Left ventricle myocardium superior (tissue), 1 donor: ENCODE measurements around the gene LMOD1. TPM values are rescaled to one million over a fixed set of nuclear protein-coding genes. Genes with fewer than 3 reads are reported as not detected.

Experiments
- ATAC-seq: fragments of 200-7000 bp; cut with Tn5 transposase; one replicate; pipeline ENCODE4 v1.9.1; 2020; ENCODE audit warnings: mild to moderate bottlenecking, moderate library complexity
- DNase-seq: peaks from one replicate; pipeline ENCODE4 v3.0.0-alpha.2; 2020
- intact Hi-C: fragments of 100-400 bp; cut with micrococcal nuclease; formaldehyde crosslinking; loops from one replicate; pipeline ENCODE4 v1.11.0; 2022
- total RNA-seq: library from RNA; stranded (reverse); fragmentation: NEBNext Ultra II Directional; extraction: Animal tissue kit (Norgen Biotek cat#: 25700); gene quantifications from one replicate; pipeline ENCODE4 v1.2.1, GENCODE V29; 2021
- donor health status: DM: no; HTN: yes; CAD: no; lungs with severe emphysema.

The LMOD1 gene
- total RNA-seq, 1 donor from 2014 or later, result 8.0 TPM

DNA sequence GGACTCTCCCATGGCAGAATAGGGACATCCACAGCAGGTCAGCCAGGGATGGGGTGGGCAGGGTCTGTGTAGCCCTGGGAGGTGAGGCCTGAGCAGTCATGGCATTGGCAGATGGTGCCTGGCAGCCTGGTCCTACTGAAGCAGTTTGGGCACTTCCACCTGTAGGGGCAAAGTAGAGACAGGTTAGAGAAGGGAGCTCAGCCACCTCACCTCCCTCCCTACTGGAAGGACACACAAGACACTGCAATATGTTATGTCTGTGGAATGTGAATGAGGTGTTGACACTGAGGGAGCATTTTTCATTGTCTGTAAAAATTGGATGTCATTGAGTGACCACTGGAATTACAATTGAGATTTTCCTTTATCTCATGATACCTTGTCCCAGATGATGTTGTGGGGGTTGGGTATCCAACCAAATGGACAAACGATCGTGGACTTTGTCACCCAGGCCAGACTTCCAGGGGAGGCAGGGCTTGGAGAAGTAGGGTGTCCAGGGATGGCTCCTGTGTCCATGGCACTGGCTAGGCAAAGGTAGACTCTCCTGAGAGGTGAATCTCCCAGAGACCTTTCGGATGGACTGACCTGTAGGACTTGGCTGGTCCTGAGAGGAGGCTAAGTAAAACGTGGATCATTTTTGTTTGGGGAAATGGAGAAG, 48.0 kb downstream of the LMOD1 start:
- intact Hi-C loops, result loop anchor here (5.0 kb wide), 1 partner anchor 74 kb away; no protein-coding TSS in a partner anchor
- ATAC-seq (no peak), DNase-seq (no peak)

DNA sequence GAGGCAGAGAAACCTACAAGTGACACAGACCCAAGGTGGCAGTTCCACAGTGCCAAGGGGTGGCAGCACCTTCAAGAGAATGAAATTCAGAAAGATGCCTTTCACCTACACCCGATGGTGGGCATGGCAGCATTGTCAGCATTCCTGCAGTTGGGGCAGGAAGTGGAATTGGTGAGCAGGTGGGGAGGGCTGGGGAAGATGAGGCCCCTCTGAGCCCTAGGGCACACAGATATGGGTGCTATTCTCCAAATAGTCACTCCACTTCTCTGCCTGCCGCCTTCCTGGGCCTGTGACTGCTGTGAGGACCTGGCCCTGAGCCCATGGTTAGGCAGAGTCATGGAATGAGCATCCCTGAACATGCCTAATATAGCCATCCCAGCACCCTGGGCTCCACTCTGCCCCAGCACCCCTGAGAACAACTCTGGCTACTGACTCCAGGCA, 49.4 kb downstream of the LMOD1 start:
- DNase-seq, result peak; percentile 62
- peak; percentile 79 for ATAC-seq
- intact Hi-C loops, result loop anchor here (5.0 kb wide), 1 partner anchor 75 kb away; no protein-coding TSS in a partner anchor

DNA sequence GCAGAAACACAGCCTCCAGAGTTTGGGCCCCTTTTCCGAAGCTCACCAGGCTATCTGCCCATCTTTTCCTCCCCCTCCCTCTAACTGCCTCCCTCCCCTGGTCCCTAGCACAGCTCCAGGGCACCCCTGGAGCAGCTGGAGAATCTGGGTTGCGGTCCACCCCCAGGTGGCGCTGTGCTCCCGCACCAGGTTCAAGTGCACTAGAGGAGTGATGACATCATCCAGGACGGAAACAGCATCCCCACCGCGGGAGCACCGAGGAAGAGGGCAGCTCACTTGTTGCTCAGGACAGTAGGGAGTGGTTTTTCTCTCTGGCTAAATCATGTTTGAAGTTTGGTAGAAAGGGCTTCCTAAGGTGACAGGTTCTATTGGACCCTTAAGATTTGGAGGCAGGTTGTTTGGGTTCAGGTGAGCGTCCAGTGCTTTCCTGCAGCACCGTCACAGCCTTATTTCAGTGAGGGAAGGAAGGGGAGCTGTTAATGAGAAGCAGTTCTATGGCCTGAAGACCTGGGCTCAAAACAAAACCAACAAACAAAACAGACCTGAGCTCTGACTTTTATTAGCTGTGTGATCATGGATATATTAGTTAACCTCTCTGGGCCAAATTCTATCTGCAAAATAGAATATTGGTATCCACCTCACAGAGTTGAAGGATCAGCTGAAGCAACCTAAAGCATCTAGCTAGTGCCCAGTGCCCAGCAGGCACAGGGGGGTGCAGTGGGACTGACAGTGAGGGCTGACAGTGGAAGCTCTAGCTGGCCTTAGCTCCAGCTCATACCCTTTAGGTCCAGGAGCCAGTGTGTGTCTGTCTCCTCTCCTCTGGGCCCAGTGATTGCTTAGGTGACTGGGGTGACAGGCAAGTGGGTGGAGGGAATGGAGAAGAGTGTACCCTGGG, 50.2 kb downstream of the LMOD1 start:
- ATAC-seq (peak; percentile 84), DNase-seq (peak; percentile 93)
- intact Hi-C loops, result loop anchor here (5.0 kb wide), 1 partner anchor 76 kb away; no protein-coding TSS in a partner anchor

DNA sequence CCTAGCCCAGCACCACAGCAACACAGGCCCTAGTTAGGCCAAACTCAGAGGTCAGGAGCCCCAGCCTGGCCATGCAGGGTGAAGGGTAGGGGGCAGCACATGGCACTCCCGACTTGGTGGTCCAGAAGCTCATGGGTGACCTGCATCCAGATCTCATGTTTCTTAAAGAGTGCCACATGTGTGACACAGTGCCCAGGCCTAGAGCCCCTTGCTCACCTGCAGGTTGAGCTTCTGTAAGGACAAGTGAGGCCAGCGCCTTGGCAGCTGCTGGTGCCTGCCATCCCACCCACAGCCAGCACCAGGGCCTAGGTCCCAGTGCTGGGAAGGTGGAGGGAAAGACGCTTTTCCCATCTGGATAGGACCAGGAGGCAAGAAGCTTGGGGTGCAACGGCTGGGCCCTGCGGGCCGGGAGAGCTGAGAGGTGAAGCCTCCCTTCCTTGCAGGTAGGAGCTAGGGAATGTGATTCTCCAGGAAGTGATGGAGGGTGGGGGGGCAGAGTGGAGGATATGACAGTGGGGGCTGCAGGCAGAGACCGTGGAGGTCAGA, 51.2 kb downstream of the LMOD1 start:
- DNase-seq (no peak), ATAC-seq (no peak)
- intact Hi-C loops, result loop anchor here (5.0 kb wide), 1 partner anchor 77 kb away; no protein-coding TSS in a partner anchor

GRCh38 chr1:201894343-201895119, 51.8 kb downstream of the LMOD1 start:
- intact Hi-C loops, result loop anchor here (5.0 kb wide), 1 partner anchor 78 kb away; no protein-coding TSS in a partner anchor
- ATAC-seq (no peak), DNase-seq (no peak)

- intact Hi-C loops, result no loop called here
- DNase-seq (no peak), ATAC-seq (no peak)
Observed at GRCh38 chr1:201893431-201893830, 52.9 kb downstream of the LMOD1 start.

- intact Hi-C loops, result no loop called here
- DNase-seq, result no peak
- ATAC-seq, result no peak
Observed at GRCh38 chr1:201892211-201892610, 54.1 kb downstream of the LMOD1 start.

DNA sequence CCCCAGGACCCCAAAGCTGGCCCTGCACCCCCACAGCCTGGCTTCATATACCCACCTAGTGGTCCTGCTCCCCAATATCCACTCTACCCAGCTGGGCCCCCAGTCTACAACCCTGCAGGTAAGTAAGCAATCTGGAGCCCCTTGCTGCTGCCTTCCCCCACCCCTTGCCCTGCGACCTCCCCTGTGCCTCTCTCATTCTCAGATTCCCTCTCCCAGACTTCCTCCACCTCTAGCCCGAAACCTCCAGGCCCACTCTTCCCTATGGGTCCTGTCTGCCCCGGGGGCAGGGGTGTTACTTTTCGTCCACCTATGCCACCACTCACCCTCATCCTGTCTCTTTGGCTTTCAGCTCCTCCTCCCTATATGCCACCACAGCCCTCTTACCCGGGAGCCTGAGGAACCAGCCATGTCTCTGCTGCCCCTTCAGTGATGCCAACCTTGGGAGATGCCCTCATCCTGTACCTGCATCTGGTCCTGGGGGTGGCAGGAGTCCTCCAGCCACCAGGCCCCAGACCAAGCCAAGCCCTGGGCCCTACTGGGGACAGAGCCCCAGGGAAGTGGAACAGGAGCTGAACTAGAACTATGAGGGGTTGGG, 54.8 kb downstream of the LMOD1 start:
- intact Hi-C loops, result no loop called here
- ATAC-seq (no peak), DNase-seq (no peak)

- DNase-seq, result no peak
- ATAC-seq, result no peak
- intact Hi-C loops, result no loop called here
Observed at GRCh38 chr1:201890806-201891450, 55.4 kb downstream of the LMOD1 start.

DNA sequence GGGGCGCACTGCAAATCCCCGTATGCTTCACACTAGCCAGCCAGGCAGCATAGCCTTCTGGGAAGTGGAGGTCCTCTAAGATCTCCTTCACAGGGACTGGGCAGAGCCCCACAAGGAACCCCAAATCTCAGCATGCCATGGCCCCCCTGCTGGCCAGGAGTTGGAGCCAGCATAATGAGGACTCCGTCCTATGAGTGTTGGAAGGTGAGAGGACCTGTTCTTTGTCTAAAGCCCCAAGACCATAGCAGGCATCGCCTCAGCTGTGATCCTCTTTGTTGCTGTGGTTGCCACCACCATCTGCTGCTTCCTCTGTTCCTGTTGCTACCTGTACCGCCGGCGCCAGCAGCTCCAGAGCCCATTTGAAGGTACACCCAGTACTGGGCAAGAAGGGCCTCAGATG, 56.1 kb downstream of the LMOD1 start:
- no peak for DNase-seq
- intact Hi-C loops, result no loop called here
- no peak for ATAC-seq

GRCh38 chr1:201889090-201889968, 57.0 kb downstream of the LMOD1 start:
- DNase-seq, result no peak
- intact Hi-C loops, result no loop called here
- ATAC-seq, result no peak

DNA sequence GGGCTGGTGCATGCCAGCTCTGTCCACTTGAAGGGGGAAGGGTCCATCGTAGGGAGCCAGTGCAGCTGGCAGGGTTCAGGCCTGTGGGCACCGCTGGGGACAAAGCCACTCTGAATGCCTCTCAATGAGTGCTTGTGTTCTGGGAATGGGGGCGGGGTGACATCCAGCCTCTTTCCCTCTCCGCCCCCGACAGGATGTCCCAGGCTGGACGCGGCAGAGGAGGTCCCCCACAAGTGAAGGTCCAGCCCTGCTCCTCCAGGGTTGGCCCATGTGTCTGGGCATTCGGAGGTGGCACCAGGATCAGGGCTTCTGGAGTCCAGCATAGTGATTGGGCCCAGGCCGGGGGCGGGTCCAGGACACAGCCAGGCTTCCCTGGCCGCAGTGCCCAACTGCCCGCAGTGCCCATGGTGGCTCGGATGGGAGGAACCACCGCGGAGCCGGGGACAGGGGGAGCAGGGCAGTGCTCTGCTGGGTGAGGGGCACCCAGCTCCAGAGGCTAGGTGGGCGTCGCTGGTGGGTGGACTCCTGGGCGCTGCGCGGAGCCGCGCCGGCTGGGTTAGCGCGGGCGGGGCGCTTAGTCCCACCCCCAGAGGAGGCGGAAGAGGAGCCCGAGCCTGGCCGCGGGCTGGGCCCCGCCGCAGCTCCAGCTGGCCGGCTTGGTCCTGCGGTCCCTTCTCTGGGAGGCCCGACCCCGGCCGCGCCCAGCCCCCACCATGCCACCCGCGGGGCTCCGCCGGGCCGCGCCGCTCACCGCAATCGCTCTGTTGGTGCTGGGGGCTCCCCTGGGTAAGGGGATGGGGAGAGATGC, 57.9 kb downstream of the LMOD1 start, which contains the start of gene SHISA4:
Gene SHISA4, plus strand, starts transcription at position 617 of the 808 bp plus-strand sequence. Its CDS starts 97 bp downstream, at position 714.
- ATAC-seq (peak; percentile 80), DNase-seq (peak; percentile 90)
- intact Hi-C loops, result no loop called here

DNA sequence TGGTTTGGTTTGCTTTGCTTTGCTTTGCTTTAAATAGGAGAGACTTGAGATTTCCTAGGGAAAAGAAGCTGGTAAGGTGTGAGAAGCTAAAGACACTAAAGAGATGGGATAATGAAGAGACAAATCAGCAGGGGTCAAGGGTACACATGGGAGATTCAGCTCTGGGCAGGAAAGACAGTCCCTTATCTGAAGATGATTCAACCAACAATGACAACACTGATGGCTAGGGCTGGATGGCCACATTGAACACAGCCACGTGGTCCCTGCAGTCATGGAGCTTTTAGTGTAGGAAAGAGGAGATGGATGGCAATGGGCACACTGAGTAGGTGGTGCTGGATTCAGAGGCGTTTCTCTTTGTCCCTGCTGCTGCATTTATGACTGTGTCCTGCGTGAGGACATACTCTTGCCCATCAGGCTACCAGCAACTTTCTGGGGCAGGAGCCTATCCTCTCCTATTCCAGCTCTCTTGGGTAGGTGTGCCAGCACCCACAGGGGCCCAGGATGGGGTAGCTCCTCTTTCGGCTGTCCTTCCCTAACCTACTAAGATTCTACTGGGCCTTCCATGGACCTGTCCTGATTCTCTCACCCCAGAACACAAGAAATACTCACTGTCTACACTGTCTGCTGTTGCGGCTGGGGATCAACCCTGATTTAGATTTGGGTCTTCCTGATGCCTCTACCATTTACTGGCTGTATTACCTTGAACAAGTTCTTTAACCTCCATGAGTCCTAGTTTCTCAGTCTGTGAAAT, 59.1 kb downstream of the LMOD1 start:
- ATAC-seq, result no peak
- intact Hi-C loops, result no loop called here
- no peak for DNase-seq

DNA sequence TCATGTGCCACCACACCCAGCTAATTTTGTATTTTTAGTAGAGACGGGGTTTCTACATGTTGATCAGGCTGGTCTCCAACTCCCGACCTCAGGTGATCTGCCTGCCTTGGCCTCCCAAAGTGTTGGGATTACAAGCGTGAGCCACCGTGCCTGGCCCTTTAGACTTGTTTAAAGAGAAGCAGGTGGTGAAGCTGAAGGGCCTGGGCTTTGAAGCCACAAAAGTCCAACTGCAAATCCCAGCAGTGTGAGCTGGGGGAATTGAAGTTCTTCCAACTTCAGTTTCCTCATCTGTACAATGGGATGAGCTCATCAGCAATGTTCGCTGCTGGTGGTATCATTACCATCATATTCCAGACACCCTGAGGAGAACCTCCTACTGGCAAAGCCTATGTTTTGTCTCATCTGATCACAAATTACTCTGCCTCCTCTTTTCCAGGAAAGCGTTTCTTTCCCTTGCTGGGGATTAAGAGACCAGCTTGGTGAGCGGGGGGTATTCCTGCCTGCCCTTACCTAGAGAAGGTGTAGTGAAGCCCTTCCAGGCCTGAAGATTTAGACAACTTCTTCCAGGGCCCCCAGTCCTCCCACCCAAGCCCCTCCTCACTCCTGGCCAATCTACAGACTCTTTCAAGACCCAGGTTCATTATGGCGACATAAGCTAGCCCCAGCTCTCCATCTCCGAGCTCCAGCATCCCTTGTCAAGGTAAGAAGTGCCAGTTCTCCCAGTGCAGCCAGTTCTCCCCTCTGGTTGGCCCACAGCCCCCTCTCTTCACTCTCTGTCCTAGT, 60.1 kb downstream of the LMOD1 start:
- DNase-seq, result no peak
- no peak for ATAC-seq
- intact Hi-C loops, result no loop called here

DNA sequence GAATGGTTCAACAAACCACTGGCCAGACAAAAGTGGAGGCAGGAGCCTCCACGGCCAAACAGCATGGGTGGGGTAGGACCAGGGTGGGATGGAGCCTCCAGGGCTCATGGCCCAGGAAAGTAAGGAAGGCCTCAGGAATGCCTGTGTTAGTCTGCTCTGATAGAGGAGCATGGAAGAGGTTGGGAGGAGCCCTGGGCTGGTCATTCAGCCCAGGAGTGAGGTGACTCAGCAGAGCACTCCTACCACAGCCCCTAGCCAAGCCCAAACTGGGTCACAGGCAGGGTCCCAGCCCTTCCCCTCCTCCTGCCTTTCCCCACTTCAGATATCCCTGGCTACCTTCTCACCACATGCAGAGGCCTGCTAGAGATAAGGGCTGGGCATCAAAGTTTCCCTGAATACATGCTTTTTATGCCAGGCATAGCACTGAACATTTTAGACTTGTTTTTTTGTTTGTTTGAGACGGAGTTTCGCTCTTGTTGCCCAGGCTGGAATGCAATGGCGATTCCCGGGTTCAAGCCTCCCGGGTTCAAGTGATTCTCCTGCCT, 60.7 kb downstream of the LMOD1 start:
- intact Hi-C loops, result no loop called here
- DNase-seq, result no peak
- ATAC-seq, result peak; percentile 4
